ENCODE results near the gene ARVCF. TPM values are rescaled to one million over a fixed set of nuclear protein-coding genes. Genes with fewer than 3 reads are reported as not detected.

The ARVCF gene
- total and polyA plus RNA-seq, 4 donors, result 10.0 to 23.4 (median 16.6) TPM

DNA sequence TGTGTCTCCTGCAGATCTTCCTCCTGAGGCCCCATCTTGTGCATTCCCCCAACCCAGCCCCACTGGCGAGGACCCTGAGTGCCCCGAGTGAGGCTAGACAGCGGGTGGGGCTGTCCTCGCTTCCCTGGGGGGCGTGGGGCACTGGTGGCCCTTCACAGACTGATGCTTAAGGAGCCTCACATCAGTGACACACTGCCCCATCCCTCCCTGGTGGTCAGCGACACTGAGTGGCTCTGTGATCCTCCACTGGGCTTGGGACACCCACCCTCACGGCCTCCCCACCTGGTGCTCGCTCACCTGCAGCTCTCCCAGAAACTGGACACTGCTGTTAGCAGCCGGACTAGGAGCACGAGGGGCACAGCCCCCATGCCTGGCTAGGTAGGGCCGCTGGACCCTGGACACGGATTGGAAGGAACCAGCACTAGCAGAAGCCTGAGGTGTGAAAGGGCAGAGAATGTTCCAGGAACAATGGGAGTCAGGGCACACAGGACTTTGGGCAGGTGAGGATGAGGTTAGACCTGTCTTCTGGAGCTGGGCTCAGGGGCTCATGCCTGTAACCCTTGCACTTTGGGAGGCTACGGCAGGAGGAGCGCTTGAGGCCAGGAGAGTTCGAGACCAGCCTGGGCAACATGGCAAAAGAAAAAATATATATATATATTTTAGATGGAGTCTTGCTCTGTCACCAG is 51.8 kb downstream of the ARVCF start:
- Histone ChIP-seq H3K9ac (ENCODE audit: insufficient read depth in 1 of 2, low read length in 2 of 2) (no peak overlapping the region), H3K27ac (ENCODE audit: low read depth in 1 of 2, low read length in 1 of 2) (no peak overlapping the region), H3K27me3 (ENCODE audit: control insufficient read depth in 3 of 3, insufficient read depth in 3 of 3, low read length in 2 of 3) (no peaks in the 10 kb centered on the region), H3K9me3 (ENCODE audit: control insufficient read depth in 4 of 4, insufficient read depth in 3 of 4, low read length in 3 of 4) (no peaks in the 10 kb centered on the region), H3K4me3 (no peak overlapping the region), H3K4me1 (ENCODE audit: control insufficient read depth in 5 of 5, insufficient read depth in 5 of 5, low read length in 5 of 5) (peaks cover 0 to 21% (median 6%) of the 10 kb centered on the region in 5 donors), H3K36me3 (ENCODE audit: control insufficient read depth in 4 of 4, insufficient read depth in 4 of 4, low read length in 4 of 4) (peaks cover 0 to 40% (median 1%) of the 10 kb centered on the region in 4 donors)
- DNase-seq (no peak), ATAC-seq (ENCODE audit: insufficient read depth, low FRiP score) (no peak)
- 96 to 99% methylated on average over 15 of the region's 15 CpGs for WGBS, 2 donors
- no peak for TF ChIP-seq CTCF (IDR thresholded peaks at IDR 0.05; ENCODE audit: control extremely low read depth, extremely low read depth)

- Histone ChIP-seq H3K4me1 (ENCODE audit: control insufficient read depth in 5 of 5, insufficient read depth in 5 of 5, low read length in 5 of 5) (peaks cover 0 to 27% (median 7%) of the 10 kb centered on the region in 5 donors), H3K36me3 (ENCODE audit: control insufficient read depth in 4 of 4, insufficient read depth in 4 of 4, low read length in 4 of 4) (peaks cover 0 to 35% (median 1%) of the 10 kb centered on the region in 4 donors), H3K27ac (ENCODE audit: low read depth in 1 of 2, low read length in 1 of 2) (no peak overlapping the region), H3K9me3 (ENCODE audit: control insufficient read depth in 4 of 4, insufficient read depth in 3 of 4, low read length in 3 of 4) (no peaks in the 10 kb centered on the region), H3K4me3 (no peak overlapping the region), H3K27me3 (ENCODE audit: control insufficient read depth in 3 of 3, insufficient read depth in 3 of 3, low read length in 2 of 3) (no peaks in the 10 kb centered on the region), H3K9ac (ENCODE audit: insufficient read depth in 1 of 2, low read length in 2 of 2) (no peak overlapping the region)
- DNase-seq (no peak), ATAC-seq (ENCODE audit: insufficient read depth, low FRiP score) (no peak)
- 88% methylated on average over 12 of the region's 12 CpGs for WGBS, 2 donors
- TF ChIP-seq CTCF (IDR thresholded peaks at IDR 0.05; ENCODE audit: control extremely low read depth, extremely low read depth), result no peak
These were observed 52.6 kb downstream of the ARVCF start for GRCh38 chr22:19963863-19964642.

- ATAC-seq (ENCODE audit: insufficient read depth, low FRiP score) (peak; percentile 58), DNase-seq (peak; percentile 68 to 84 (median 82))
- 75 to 83% methylated on average over 24 to 30 of the region's 30 CpGs for WGBS, 2 donors
- Histone ChIP-seq H3K27ac (ENCODE audit: low read depth in 1 of 2, low read length in 1 of 2) (peak overlapping the region in 1 of 2 donors; percentile 41), H3K36me3 (ENCODE audit: control insufficient read depth in 4 of 4, insufficient read depth in 4 of 4, low read length in 4 of 4) (peaks cover 0 to 28% (median 1%) of the 10 kb centered on the region in 4 donors), H3K27me3 (ENCODE audit: control insufficient read depth in 3 of 3, insufficient read depth in 3 of 3, low read length in 2 of 3) (no peaks in the 10 kb centered on the region), H3K9me3 (ENCODE audit: control insufficient read depth in 4 of 4, insufficient read depth in 3 of 4, low read length in 3 of 4) (no peaks in the 10 kb centered on the region), H3K4me3 (no peak overlapping the region), H3K9ac (ENCODE audit: insufficient read depth in 1 of 2, low read length in 2 of 2) (no peak overlapping the region), H3K4me1 (ENCODE audit: control insufficient read depth in 5 of 5, insufficient read depth in 5 of 5, low read length in 5 of 5) (peaks cover 0 to 31% (median 7%) of the 10 kb centered on the region in 5 donors)
- no peak for TF ChIP-seq CTCF (IDR thresholded peaks at IDR 0.05; ENCODE audit: control extremely low read depth, extremely low read depth)
These were observed 53.5 kb downstream of the ARVCF start for GRCh38 chr22:19962909-19963806.

Measured in lung (tissue), 12 donors.